CD4-positive, alpha-beta T cell (primary cell): ENCODE measurements around the gene POLE3. TPM values are rescaled to one million over a fixed set of nuclear protein-coding genes. Genes with fewer than 3 reads are reported as not detected.

Experiments used
- ATAC-seq: fragments of 200-7000 bp; cut with Tn5 transposase; one replicate; pipeline ENCODE4 v1.10.0; 2022; ENCODE audit warnings: mild to moderate bottlenecking; ENCODE audit not compliant: poor library complexity
- CTCF ChIA-PET: fragments of 350-600 bp; sonication (Branson Sonifier 250); formaldehyde crosslinking; loops from one replicate; lab custom pipeline; 2021; ENCODE audit warnings: antibody characterized with exemption, inconsistent platforms; lab: Charles Lee
- POLR2A ChIA-PET: fragments of 350-600 bp; sonication (Branson Sonifier 250); formaldehyde crosslinking; loops from one replicate; lab custom pipeline; 2021; ENCODE audit warnings: antibody characterized with exemption, inconsistent platforms; lab: Charles Lee
- DNase-seq, 14 experiments: peaks; one replicate each; pipeline ENCODE4 v3.0.0-alpha.2; 2013 to 2020; ENCODE audit warnings: mixed read lengths in 2 of 14
- H3K27ac ChIP-seq, 2 donors: one replicate each; pipeline versions ENCODE4 v1.5.1 to v1.7.0; 2013; ENCODE audit warnings: low read length in 2 of 2, low read depth in 1 of 2, mild to moderate bottlenecking in 1 of 2
- H3K27me3 ChIP-seq, 2 experiments: 1 replicate in 1 of 2; 2 replicates in 1 of 2; pipeline versions ENCODE4 v1.6.1 to v1.7.0; 2013; ENCODE audit warnings: low read length in 2 of 2, control low read depth in 1 of 2, mild to moderate bottlenecking in 1 of 2, moderate library complexity in 1 of 2; ENCODE audit not compliant: insufficient read depth in 2 of 2, control insufficient read depth in 1 of 2
- H3K36me3 ChIP-seq: one replicate; pipeline ENCODE4 v1.6.1; 2013; ENCODE audit warnings: low read length, control low read depth; ENCODE audit not compliant: insufficient read depth
- H3K4me1 ChIP-seq: one replicate; pipeline ENCODE4 v1.6.1; 2013; ENCODE audit warnings: low read length, control low read depth; ENCODE audit not compliant: insufficient read depth
- H3K4me3 ChIP-seq: one replicate; pipeline ENCODE4 v1.5.1; 2013; ENCODE audit warnings: mild to moderate bottlenecking, low read length, moderate library complexity
- H3K9me3 ChIP-seq, 2 experiments: 1 replicate in 1 of 2; 2 replicates in 1 of 2; pipeline versions ENCODE4 v1.6.1 to v1.7.0; 2013; ENCODE audit warnings: low read length in 2 of 2, mild to moderate bottlenecking in 2 of 2, control low read depth in 1 of 2, moderate library complexity in 1 of 2; ENCODE audit not compliant: control insufficient read depth in 1 of 2, insufficient read depth in 1 of 2
- H3K27ac Mint-ChIP-seq: one replicate; pipeline ENCODE4 v1.8.0; 2020; ENCODE audit warnings: mixed read lengths
- H3K27me3 Mint-ChIP-seq: one replicate; pipeline ENCODE4 v1.8.0; 2021; ENCODE audit warnings: mixed read lengths
- H3K36me3 Mint-ChIP-seq: one replicate; pipeline ENCODE4 v1.8.0; 2021; ENCODE audit warnings: low read depth, mixed read lengths
- H3K4me1 Mint-ChIP-seq: one replicate; pipeline ENCODE4 v1.8.0; 2021; ENCODE audit warnings: low read depth, mixed read lengths
- H3K4me3 Mint-ChIP-seq: one replicate; pipeline ENCODE4 v1.8.0; 2020; ENCODE audit warnings: mild to moderate bottlenecking, mixed read lengths
- H3K9me3 Mint-ChIP-seq: one replicate; pipeline ENCODE4 v1.8.0; 2020; ENCODE audit warnings: mixed read lengths
- intact Hi-C, 2 experiments: fragments of 100-400 bp; cut with DNase I in 1 of 2; cut with micrococcal nuclease in 1 of 2; formaldehyde crosslinking; loops; one replicate each; pipeline versions ENCODE4 v1.15.1 to v1.9.0; 2023 to 2025; cut with DNase I, micrococcal nuclease
- total RNA-seq, 174 experiments: library from RNA in 2 of 174; stranded (reverse) in 2 of 174; gene quantifications; one replicate each; pipeline ENCODE4 v1.2.3 and lab custom pipeline; 2021 to 2026
- TF ChIP-seq, protein P1 (sequence below): fragments of 200-600 bp; IDR thresholded peaks from one replicate; pipeline ENCODE4 v1.8.0; 2022; ENCODE audit warnings: antibody characterized with exemption, mild to moderate bottlenecking

The POLE3 gene
- total RNA-seq, 2 experiments from 2014 or later: 63.6 to 64.9 TPM

DNA sequence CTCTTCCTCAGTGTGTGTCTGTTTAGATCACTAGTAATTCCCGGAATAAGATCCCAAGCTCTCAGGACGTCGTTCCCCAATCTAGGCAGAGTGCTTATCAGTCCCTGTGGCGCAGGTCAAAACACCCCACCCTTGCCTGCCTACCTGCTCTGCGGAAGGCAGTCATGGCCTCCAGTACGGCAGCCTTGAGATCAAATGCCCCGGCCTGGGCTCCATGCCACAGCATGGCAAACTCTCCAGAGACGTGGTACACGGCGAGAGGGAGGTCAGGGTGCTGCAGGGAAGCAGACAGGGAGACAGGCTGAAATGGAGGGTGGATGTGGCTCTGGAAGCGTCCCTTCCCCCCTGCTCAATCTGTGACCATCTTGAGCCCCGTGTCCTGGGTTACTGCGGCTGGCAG is 21.6 kb downstream of the POLE3 start:
- Histone ChIP-seq H3K9me3 (no peaks in the 10 kb centered on the region), H3K36me3 (peaks cover 52% of the 10 kb centered on the region), H3K4me3 (no peak overlapping the region), H3K27me3 (no peaks in the 10 kb centered on the region), H3K4me1 (no peaks in the 10 kb centered on the region), H3K27ac (no peak overlapping the region)
- no peak for DNase-seq
- H3K9me3 Mint-ChIP-seq: no peaks in the 10 kb centered on the region
- ChIA-PET POLR2A (interaction anchor here (0.6 kb wide), 1 partner anchor 1018 kb away, joined by 3 read pairs; no protein-coding TSS in a partner anchor), CTCF (no interaction called here)
- TF ChIP-seq, protein P1, sequence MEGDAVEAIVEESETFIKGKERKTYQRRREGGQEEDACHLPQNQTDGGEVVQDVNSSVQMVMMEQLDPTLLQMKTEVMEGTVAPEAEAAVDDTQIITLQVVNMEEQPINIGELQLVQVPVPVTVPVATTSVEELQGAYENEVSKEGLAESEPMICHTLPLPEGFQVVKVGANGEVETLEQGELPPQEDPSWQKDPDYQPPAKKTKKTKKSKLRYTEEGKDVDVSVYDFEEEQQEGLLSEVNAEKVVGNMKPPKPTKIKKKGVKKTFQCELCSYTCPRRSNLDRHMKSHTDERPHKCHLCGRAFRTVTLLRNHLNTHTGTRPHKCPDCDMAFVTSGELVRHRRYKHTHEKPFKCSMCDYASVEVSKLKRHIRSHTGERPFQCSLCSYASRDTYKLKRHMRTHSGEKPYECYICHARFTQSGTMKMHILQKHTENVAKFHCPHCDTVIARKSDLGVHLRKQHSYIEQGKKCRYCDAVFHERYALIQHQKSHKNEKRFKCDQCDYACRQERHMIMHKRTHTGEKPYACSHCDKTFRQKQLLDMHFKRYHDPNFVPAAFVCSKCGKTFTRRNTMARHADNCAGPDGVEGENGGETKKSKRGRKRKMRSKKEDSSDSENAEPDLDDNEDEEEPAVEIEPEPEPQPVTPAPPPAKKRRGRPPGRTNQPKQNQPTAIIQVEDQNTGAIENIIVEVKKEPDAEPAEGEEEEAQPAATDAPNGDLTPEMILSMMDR: no peak
- no peak overlapping the region for H3K27ac Mint-ChIP-seq
- no peak for ATAC-seq
- no peak overlapping the region for H3K4me3 Mint-ChIP-seq
- no peaks in the 10 kb centered on the region for H3K4me1 Mint-ChIP-seq
- no peaks in the 10 kb centered on the region for H3K27me3 Mint-ChIP-seq
- H3K36me3 Mint-ChIP-seq: peaks cover 56% of the 10 kb centered on the region
- intact Hi-C loops: no loop called here

DNA sequence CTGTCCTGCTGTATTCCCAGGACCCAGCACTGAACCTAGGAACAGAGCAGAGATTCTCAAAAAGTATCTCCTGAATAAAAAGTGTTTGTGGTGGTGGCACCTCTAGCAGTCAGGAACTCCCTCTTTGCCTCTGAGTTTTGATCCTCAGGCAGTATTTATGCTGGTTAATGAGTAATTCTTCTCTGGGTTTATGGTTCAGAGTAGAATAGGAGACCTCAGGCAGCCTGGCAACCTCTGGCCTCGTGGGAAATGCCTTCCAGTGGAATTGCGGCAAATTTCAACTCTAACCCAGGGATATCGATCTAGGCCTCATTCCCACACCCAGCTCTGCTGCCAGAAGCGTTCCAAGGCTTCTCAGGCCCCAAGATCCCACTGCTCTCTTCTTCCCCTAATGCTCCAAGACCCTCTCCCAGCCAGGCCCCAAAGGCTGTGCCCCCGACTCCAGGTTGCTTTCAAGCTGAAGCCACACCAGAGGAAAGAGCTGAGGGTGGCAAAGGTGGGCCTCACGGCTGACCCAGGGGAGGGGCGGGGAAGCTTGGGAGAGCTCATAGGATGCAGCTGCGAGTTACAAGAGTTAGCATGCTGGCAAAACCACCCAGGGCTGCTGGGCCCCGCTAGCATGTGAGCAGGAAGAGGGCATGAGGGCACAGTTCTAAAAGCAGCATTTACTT is 22.8 kb downstream of the POLE3 start:
- H3K4me1 ChIP-seq: no peaks in the 10 kb centered on the region
- DNase-seq (no peak), ATAC-seq (no peak)
- intact Hi-C loops: no loop called here
- Mint-ChIP-seq H3K36me3 (peaks cover 56% of the 10 kb centered on the region), H3K4me3 (no peak overlapping the region), H3K9me3 (no peaks in the 10 kb centered on the region), H3K4me1 (no peaks in the 10 kb centered on the region), H3K27me3 (no peaks in the 10 kb centered on the region), H3K27ac (no peak overlapping the region)
- no peaks in the 10 kb centered on the region for H3K27me3 ChIP-seq
- H3K27ac ChIP-seq: no peak overlapping the region
- CTCF ChIA-PET: no interaction called here
- H3K9me3 ChIP-seq: no peaks in the 10 kb centered on the region
- POLR2A ChIA-PET: no interaction called here
- H3K4me3 ChIP-seq: no peak overlapping the region
- TF ChIP-seq, protein P1: no peak
- peaks cover 46% of the 10 kb centered on the region for H3K36me3 ChIP-seq

DNA sequence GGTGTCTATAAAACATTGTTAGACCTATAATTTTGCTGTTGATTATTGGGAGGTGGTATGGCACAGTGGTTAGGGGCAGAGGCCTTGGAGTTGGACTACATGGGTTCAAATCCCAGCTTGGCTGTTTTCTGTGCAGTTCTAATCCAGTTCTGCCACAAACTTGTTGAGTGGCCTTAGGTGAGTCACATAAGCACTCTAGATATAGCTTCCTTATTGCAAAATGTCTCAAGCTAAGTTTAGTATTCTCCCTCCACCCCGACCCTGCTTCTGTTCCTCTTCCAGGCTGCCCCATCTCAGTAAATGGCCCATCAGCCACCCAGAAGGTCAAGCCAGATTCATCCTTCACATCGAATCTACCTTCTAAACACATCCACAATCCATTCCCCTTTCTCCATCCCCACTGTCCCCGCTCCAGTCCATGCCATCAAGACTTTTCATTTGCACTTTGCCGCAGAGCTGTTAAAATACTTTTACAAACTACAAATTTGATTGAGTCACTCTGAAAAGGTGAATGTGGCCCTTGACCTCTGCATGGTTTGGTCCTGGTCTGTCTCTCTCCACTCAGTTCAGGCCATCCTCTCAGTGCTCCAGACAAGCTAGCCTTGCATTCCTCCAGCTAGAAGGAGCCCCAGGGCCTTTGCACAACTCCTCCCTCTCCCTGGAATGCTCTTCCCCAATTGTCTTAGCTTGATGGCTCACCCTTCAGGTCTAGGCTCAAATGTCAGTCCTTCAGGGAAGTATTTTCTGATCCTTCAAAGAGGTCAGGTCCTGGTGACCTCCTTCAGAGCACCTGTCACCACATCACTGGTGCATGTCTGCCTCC is 23.7 kb downstream of the POLE3 start:
- Mint-ChIP-seq H3K4me3 (no peak overlapping the region), H3K27me3 (no peaks in the 10 kb centered on the region), H3K36me3 (peaks cover 47% of the 10 kb centered on the region), H3K27ac (no peak overlapping the region), H3K4me1 (no peaks in the 10 kb centered on the region), H3K9me3 (no peaks in the 10 kb centered on the region)
- DNase-seq (no peak), ATAC-seq (no peak)
- no peak overlapping the region for H3K4me3 ChIP-seq
- intact Hi-C loops: no loop called here
- H3K27me3 ChIP-seq: no peaks in the 10 kb centered on the region
- no peaks in the 10 kb centered on the region for H3K9me3 ChIP-seq
- H3K27ac ChIP-seq: no peak overlapping the region
- H3K36me3 ChIP-seq: peaks cover 41% of the 10 kb centered on the region
- H3K4me1 ChIP-seq: no peaks in the 10 kb centered on the region
- ChIA-PET POLR2A (no interaction called here), CTCF (no interaction called here)
- TF ChIP-seq, protein P1: no peak
